Globus pallidus (tissue), 1 donor: Measurements from ENCODE around the gene ASCC2.

ENCODE experiments used
- DNase-seq: peaks from one replicate; pipeline ENCODE4 v3.0.0-alpha.2; 2015; ENCODE audit warnings: low spot score

Gene ASCC2

GRCh38 chr22:29817724-29818123 is 20.4 kb downstream of the ASCC2 start:
- DNase-seq, result no peak

GRCh38 chr22:29816980-29817379 is 21.1 kb downstream of the ASCC2 start:
- no peak for DNase-seq

GRCh38 chr22:29816539-29816938 is 21.5 kb downstream of the ASCC2 start:
- DNase-seq, result no peak

- DNase-seq, result no peak
These were observed 21.9 kb downstream of the ASCC2 start for GRCh38 chr22:29816128-29816527.

DNA sequence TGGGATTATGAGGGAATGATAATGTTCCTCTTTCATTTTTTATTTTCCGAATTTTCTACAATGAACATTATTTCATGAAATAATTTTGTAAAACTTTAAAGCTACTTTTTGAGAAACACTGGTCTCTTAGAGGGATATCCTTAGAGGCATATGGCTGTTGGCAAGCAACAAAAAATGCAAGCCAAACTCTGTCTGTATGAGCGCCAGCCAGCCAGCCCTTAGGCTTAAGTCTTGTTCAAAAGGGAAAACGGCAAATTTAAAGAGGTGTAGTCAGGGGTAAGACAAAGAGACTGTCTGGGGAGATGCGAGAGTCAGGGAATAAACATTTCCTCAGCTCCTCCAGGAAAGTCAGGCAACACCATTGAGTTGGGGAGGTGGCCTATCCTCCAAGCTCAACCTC is 22.5 kb downstream of the ASCC2 start:
- DNase-seq, result no peak

DNA sequence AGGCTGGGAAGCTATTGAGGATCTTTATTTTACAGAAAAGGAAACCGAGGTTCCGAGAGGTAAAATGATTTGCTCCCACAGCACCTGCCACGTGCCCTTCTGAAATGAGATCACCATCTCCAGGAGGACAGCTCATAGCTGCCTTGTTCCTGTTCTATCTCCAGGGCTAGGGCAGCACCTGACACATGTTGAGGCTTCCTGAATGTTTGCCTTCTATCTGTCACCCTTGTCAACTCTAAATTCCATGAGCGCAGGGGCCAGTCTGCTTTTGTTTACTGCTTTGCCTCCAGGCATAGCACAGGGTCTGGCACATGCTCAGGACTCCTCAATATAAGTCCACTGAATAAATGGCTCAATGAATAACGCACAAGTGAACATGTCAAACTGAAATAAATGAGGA is 24.1 kb downstream of the ASCC2 start:
- DNase-seq, result no peak

DNA sequence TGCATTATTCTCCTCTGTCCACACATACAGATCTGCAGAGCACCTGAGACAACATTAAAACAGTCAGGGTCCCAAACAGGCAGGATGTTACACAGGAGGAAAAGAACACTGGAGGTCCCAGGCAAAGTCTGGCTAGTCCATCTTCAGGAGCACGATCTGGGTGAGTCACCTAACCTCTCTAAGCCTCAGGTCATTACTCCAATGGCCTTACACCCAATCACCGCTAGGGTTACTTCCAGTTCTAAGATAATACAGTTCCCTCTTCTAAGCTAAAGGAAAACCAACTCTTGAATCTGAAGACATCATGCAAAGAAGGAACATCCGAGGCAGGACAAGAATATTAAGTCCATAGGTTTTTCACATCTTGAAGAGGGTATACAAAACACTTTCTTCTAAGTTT is 24.5 kb downstream of the ASCC2 start:
- no peak for DNase-seq

DNA sequence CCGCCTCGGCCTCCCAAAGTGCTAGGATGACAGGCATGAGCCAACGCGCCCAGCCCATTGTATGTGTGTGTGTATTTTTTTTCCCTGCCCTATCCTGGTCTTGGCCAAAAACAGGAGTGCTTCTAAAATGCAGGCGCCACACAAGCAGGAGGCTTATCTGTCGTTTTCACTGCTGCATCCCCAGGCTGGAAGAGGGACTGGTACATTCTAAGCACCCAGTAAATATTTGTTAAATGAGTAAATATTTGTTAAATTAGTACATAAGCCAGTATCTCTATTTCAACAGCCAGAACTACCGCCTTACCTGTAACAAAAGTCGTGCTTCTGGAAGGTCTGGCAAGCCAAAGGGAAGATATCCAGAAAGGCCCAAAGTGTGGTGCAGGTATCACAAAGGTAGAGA is 24.9 kb downstream of the ASCC2 start:
- DNase-seq, result no peak

- DNase-seq, result no peak
These were observed 26.7 kb downstream of the ASCC2 start for GRCh38 chr22:29811377-29811776.

DNA sequence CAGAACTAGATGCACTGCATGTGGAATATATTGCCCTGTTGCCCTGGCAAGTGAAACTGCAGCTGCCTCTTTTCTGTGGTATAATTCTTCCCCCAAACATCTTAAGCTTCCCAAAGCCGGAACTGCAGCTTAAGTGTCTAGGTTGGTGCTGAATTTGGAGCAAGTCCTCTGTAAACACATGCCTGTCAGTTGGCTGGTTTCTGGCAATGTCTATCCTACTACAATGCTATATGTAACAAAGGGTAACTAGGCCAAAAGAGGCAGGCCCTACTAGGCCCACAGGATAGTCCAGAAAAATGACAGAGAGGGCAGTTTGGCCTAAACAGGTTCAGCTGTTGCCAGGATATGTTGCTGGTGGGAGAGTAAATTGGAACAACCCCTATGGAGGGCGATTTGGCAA is 27.9 kb downstream of the ASCC2 start:
- DNase-seq, result no peak

DNA sequence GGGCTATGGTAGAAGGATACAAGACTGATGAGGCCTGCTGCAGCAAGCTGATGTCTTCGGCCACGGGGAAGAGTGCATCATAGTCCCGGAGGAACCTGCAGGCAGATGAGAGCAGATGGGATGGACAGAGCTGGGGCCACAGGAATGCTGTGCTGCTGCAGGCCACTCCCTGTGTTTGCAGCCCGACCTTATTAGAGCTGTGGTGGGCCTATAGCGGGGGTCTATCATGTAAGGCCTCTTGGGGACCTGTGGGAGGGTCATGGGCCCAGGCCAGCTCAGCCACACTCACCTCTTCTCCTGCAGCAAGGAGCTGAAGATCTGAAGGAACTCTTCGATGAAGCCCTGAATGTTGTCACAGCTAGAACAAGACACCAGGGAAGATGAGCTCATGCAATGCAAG is 31.9 kb downstream of the ASCC2 start:
- DNase-seq, result no peak

DNA sequence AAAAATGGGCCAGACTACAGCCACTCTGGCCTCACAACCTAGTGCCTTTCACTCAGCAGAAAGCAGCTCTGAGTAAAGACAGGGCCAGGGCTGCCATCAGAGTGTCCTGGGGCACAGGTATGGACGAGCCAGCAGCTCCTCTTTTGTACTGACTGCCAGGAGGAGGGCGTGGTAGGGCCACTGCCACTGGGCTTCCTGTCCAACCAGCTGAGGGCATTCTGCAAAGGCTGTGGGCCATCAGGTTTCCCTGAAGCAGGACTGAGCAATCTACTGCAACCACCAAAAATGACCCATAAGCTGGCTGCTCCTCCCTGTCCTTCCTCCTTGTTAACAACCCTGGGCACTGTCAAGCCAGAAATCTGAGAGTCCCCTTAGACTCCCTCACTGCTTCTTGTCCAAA is 33.1 kb downstream of the ASCC2 start:
- DNase-seq, result no peak

DNA sequence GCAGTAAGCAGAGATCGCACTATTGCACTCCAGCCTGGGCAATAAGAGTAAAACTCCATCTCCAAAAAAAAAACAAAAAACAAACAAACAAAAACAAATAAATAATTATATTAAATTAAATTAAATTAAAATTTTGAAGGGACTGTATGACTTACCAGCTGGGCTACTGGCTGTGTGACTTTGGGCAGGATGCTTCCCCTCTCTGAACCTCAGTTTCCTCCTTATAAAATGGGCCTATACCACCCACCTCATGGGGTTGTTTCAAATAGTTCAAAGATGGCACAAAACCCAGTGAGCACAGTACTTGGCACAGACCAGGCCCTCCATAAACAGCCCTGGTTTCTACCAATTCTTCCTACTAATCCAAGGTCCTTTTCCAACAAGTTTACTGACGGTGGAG is 34.9 kb downstream of the ASCC2 start:
- DNase-seq, result no peak

DNA sequence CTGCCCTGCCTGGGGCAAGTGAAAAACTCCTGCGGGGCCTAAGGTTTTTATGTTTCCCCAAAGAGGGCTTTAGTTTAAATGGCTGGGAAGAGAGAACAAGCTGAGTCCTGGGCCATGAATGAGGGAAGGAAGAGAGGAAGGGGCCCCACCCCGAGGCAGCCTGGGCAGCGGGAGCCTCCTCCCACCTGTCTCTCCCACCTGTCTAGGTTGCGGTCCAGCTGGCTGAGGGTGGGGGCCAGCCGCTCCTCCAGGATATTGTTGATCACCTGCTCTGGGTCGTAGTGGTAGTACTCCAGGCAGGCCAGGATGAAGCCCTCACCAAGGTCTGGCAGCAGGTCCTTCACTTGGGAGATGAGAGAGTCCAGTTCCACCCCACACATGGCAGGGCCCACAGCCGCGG is 36.3 kb downstream of the ASCC2 start:
- no peak for DNase-seq

DNA sequence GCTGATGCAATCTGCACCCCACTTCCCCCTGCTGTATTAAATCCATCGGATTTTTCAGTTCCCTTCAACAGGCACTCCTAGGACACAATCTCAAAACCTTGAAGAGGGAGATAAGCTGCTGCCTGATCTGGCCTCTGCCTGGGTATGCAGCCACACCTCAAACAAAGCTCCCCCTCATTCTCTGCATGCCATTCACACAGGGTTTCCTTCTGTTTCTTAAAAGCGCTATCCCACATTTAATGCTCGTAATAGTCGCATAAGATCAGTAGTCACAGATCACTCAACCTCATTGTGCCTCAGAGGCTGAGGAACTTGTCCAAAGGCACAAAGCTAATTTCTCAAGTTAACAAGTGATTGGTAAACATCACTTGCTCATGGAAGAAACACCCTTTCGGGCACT is 36.9 kb downstream of the ASCC2 start:
- no peak for DNase-seq

- peak; percentile 78 for DNase-seq
These were observed 38.8 kb downstream of the ASCC2 start for GRCh38 chr22:29799217-29799680.

DNA sequence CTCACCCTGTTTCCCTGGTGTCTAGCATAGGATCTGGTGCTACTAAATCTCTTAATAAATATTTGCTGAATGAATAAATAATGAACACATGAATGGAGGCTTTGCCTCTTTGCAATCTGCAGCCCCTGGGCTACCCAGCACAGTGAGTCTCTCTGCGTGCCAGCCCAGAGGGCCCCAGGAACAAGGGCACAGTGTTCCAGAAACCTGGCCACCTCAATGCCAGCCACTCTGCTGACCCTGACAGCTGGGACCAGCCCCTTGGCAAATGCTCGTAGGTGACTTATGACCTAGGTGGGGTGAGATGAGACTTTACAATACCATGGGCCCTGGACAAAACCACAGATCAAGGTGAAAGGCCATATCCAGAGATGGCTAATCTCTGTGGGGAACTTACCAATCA is 39.3 kb downstream of the ASCC2 start:
- no peak for DNase-seq

GRCh38 chr22:29798318-29798717 is 39.8 kb downstream of the ASCC2 start:
- no peak for DNase-seq

- peak; percentile 33 for DNase-seq
These were observed 40.7 kb downstream of the ASCC2 start for GRCh38 chr22:29797351-29797750.

DNA sequence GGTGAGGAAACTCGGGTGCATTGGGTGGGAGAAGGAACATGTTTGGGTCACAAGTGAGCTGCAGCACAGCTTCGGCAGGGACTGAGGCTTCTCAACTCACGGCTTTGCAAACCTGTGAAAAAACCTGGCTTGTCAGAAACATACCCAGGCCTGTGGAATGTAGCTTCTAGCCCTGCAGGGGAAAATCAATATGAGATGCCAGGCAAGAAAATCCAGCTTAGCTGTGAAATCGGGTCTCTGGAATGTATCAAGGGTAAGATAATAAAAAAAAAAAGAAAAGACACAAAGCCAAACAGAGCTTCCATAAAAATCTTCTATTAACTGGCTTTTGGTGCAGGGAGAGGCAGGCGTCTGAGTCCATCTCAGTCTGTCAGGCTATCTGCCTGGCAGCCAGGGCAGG is 42.4 kb downstream of the ASCC2 start:
- no peak for DNase-seq

GRCh38 chr22:29793396-29793795 is 44.7 kb downstream of the ASCC2 start:
- DNase-seq, result no peak

DNA sequence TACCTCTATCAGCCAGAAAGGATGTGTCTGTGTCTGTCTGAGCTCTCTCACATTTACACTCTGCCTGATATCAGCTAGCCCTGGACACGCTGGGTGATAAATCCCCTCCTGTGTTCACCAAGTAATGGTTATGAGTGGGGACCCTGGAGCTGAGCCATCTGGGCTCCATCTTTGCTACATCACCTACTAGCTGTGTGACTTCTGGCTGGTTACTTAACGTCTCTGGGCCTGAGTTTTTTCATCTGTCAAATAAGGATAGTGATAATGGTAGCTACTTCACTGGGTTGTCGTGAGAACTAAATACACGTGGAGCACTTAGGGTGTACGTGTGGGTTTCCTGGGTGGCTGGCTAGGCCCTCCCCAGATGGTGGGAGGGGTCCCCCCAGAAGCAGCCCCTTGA is 48.0 kb downstream of the ASCC2 start:
- no peak for DNase-seq

DNA sequence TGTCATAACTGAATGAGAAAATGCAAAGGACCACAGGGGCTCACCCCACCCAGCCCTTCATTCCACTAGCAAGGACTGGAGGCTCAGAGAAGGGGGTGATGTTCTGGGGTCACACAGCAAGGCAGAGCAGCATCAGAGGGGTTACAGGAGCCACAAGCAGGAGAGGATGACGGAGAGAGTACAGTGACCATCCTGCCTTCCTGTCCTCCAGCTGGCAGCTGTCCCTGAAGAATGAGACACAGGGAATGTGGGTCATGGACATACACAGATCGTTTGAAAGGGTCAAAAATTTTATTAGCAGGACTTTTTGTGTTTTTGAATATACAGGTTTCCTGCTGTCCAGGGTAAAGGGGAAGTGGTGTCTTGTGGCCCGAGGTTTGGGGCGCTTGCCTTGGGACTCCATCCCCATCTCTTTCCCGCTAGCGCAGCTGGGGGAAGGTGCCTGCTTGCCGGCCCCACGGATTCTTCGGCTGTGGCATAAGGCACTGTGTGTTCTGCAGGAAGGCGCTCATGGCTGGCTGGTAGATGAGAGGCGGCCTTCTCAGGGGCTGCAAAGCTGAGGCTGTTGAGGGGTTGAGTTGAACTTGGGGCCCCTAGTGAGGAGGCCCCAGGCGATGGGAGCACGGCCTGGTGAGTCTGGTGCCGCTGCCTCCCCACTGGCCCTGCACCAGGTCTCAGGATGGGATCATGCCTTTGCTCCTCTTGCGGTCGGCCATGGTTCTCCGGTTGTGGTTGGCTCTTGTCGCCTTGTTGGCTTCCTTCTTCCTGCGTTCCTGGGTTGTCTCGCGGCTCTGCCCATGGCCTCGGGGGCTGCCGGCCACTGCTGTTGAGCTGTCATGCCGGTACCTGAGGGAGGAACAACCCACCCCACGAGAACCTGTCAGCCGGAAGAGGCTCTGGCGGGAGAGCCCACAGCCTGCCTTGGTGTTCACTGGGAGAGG is 49.5 kb downstream of the ASCC2 start:
- no peak for DNase-seq

DNA sequence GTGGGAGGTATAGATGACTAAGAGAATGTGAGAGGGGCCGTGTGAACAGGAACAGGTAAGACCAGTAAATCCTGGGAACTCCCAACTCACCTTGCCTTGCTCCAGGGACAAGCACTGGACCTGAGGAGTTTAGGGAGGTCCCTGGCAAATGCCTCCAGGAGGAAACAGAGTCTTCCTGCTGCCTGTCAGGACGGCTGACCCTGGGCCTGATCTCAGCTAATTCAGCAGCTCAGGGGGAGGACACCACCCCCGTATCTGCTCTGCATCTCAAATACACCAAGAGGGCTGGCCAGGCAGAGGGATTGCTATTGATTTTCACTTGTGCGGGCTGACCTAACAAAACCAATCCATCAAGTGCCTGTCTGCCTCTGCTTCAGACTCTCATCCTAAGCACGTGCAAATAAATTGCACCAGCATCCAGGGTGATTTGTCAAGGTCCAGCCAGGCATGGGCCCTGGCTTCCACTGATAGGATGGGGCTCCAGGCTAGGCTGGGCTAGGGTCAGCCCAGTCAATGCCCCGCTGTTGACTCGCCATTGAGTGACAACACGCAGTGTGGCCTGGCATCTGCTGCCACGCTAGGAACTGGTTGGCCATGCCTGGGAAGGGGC is 50.6 kb downstream of the ASCC2 start:
- DNase-seq, result no peak
